ENCODE measurements around the gene SFTPD.

Gene SFTPD

DNA sequence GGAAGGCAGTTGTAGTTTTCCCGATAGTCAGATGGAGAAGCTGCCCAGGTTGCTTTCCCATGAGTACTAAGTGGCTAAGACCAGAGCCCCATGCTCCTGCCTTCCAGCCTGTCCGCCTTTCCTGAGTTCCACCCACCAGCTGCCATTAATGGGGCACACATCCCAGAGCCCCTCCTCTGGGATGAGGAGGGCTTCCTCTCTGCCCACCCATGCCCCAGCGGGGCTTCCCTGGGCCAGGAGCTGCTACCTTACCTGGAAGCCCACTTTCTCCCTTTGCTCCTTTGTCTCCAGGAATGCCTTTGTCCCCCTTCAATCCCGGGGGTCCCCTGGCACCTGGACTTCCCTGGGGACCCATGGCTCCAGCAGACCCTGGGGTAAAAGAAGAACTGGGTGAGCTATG is 7.8 kb downstream of the SFTPD start:
- H3K9me3 ChIP-seq (ENCODE audit: insufficient read depth, low read length), result no peaks in the 10 kb centered on the region
- H4K20me1 ChIP-seq (ENCODE audit: low read depth, low read length), result no peaks in the 10 kb centered on the region
- no peak overlapping the region for H3K27ac ChIP-seq (ENCODE audit: low read depth, low read length)
- no peak overlapping the region for H3K4me3 ChIP-seq (ENCODE audit: insufficient read depth, low read length, poor library complexity, severe bottlenecking)
- no peaks in the 10 kb centered on the region for H3K27me3 ChIP-seq (ENCODE audit: low read length)
- no peak for TF ChIP-seq EZH2phosphoT487 (conservative IDR thresholded peaks at IDR 0.05; ENCODE audit: low read length)
- TF ChIP-seq, protein P1, sequence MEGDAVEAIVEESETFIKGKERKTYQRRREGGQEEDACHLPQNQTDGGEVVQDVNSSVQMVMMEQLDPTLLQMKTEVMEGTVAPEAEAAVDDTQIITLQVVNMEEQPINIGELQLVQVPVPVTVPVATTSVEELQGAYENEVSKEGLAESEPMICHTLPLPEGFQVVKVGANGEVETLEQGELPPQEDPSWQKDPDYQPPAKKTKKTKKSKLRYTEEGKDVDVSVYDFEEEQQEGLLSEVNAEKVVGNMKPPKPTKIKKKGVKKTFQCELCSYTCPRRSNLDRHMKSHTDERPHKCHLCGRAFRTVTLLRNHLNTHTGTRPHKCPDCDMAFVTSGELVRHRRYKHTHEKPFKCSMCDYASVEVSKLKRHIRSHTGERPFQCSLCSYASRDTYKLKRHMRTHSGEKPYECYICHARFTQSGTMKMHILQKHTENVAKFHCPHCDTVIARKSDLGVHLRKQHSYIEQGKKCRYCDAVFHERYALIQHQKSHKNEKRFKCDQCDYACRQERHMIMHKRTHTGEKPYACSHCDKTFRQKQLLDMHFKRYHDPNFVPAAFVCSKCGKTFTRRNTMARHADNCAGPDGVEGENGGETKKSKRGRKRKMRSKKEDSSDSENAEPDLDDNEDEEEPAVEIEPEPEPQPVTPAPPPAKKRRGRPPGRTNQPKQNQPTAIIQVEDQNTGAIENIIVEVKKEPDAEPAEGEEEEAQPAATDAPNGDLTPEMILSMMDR (IDR thresholded peaks at IDR 0.05; ENCODE audit: insufficient read depth, low read length, poor library complexity, severe bottlenecking), result no peak
- H3K9ac ChIP-seq (ENCODE audit: low read length), result no peak overlapping the region
- no peaks in the 10 kb centered on the region for H3K79me2 ChIP-seq (ENCODE audit: insufficient read depth, low read length)
- H2AFZ ChIP-seq (ENCODE audit: low read depth, low read length, severe bottlenecking), result no peak overlapping the region
- H3K9me2 ChIP-seq (replicated peaks; ENCODE audit: insufficient read depth, low read length), result no peaks in the 10 kb centered on the region
- no peak overlapping the region for H3K4me2 ChIP-seq (ENCODE audit: low read depth, low read length, poor library complexity, severe bottlenecking)
- peaks cover 9% of the 10 kb centered on the region; the same call in 1 of the 2 replicates for H3F3A ChIP-seq (ENCODE audit: insufficient read depth)
- no peaks in the 10 kb centered on the region for H3K36me3 ChIP-seq (ENCODE audit: low read length)

DNA sequence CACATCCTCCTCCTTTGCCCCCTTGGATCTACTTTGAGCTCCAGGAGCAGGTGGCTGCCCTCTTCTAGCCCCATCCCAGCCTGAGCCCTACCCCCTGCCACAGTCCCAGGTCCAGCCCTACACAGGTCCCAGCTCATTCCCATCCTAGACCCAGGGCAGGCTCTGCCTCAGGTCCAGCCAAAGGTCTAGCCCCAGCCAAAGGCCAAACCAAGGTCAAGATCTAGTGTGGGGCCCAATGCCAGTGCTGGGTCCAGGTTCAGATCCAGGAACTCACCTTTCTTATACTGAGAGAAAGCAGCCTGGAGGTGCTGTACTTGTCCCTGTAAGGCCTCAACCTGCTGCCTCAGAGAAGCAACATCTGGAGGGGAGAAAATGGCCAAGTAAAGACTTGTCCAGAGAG is 8.5 kb downstream of the SFTPD start:
- H2AFZ ChIP-seq (ENCODE audit: low read depth, low read length, severe bottlenecking), result no peak overlapping the region
- H3K79me2 ChIP-seq (ENCODE audit: insufficient read depth, low read length), result no peaks in the 10 kb centered on the region
- no peaks in the 10 kb centered on the region for H4K20me1 ChIP-seq (ENCODE audit: low read depth, low read length)
- no peak overlapping the region for H3K27ac ChIP-seq (ENCODE audit: low read depth, low read length)
- H3K36me3 ChIP-seq (ENCODE audit: low read length), result no peaks in the 10 kb centered on the region
- H3F3A ChIP-seq (ENCODE audit: insufficient read depth), result peaks cover 9% of the 10 kb centered on the region; the same call in 1 of the 2 replicates
- H3K4me3 ChIP-seq (ENCODE audit: insufficient read depth, low read length, poor library complexity, severe bottlenecking), result no peak overlapping the region
- H3K27me3 ChIP-seq (ENCODE audit: low read length), result no peaks in the 10 kb centered on the region
- H3K4me2 ChIP-seq (ENCODE audit: low read depth, low read length, poor library complexity, severe bottlenecking), result no peak overlapping the region
- TF ChIP-seq EZH2phosphoT487 (conservative IDR thresholded peaks at IDR 0.05; ENCODE audit: low read length), result no peak
- TF ChIP-seq, protein P1 (IDR thresholded peaks at IDR 0.05; ENCODE audit: insufficient read depth, low read length, poor library complexity, severe bottlenecking), result no peak
- H3K9me2 ChIP-seq (replicated peaks; ENCODE audit: insufficient read depth, low read length), result no peaks in the 10 kb centered on the region
- no peaks in the 10 kb centered on the region for H3K9me3 ChIP-seq (ENCODE audit: insufficient read depth, low read length)
- no peak overlapping the region for H3K9ac ChIP-seq (ENCODE audit: low read length)

DNA sequence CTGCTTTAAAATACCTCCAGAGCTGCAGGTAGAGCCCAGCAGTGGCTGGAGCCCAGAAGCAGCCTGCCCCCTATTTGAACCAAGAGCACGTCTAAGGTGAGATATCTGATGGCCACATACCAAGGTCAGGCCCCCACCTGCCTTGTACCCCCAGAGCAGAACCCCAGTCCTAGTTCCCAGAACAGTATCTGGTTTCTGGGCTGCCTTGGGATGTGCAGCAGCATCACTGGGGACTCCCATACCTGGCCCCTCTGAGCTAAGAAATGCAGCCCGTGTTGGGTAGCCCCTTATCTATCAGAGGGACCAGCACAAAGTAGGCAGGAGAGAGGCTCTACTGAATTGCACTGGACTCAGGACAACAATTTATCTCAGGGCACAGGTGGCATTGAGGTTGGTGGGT is 8.9 kb downstream of the SFTPD start:
- TF ChIP-seq, protein P1 (IDR thresholded peaks at IDR 0.05; ENCODE audit: insufficient read depth, low read length, poor library complexity, severe bottlenecking), result no peak
- no peak for TF ChIP-seq EZH2phosphoT487 (conservative IDR thresholded peaks at IDR 0.05; ENCODE audit: low read length)

More for the DNA sequence above, 8.9 kb downstream of the SFTPD start:
- H3K27me3 ChIP-seq (ENCODE audit: low read length), result no peaks in the 10 kb centered on the region
- H3K4me3 ChIP-seq (ENCODE audit: insufficient read depth, low read length, poor library complexity, severe bottlenecking), result no peak overlapping the region
- H4K20me1 ChIP-seq (ENCODE audit: low read depth, low read length), result no peaks in the 10 kb centered on the region
- H3K27ac ChIP-seq (ENCODE audit: low read depth, low read length), result no peak overlapping the region
- no peaks in the 10 kb centered on the region for H3K9me2 ChIP-seq (replicated peaks; ENCODE audit: insufficient read depth, low read length)
- H3F3A ChIP-seq (ENCODE audit: insufficient read depth), result peaks cover 9% of the 10 kb centered on the region; the same call in 1 of the 2 replicates
- H3K9me3 ChIP-seq (ENCODE audit: insufficient read depth, low read length), result no peaks in the 10 kb centered on the region
- no peaks in the 10 kb centered on the region for H3K79me2 ChIP-seq (ENCODE audit: insufficient read depth, low read length)
- H3K36me3 ChIP-seq (ENCODE audit: low read length), result no peaks in the 10 kb centered on the region
- no peak overlapping the region for H2AFZ ChIP-seq (ENCODE audit: low read depth, low read length, severe bottlenecking)
- no peak overlapping the region for H3K4me2 ChIP-seq (ENCODE audit: low read depth, low read length, poor library complexity, severe bottlenecking)
- H3K9ac ChIP-seq (ENCODE audit: low read length), result no peak overlapping the region
